GM21526 (cell line): ENCODE measurements around the gene DRC3.
"Not testable (repeated sequence)": the region's sequence is repeated elsewhere in the genome, so short reads cannot be mapped to it uniquely, and the experiment has no call there.

ENCODE experiments used
- ATAC-seq: cut with Tn5 transposase; IDR thresholded peaks from one replicate; pipeline ENCODE4 v1.9.1; 2021; ENCODE audit warnings: moderate library complexity; ENCODE audit not compliant: unreplicated experiment, low FRiP score

The DRC3 gene

DNA sequence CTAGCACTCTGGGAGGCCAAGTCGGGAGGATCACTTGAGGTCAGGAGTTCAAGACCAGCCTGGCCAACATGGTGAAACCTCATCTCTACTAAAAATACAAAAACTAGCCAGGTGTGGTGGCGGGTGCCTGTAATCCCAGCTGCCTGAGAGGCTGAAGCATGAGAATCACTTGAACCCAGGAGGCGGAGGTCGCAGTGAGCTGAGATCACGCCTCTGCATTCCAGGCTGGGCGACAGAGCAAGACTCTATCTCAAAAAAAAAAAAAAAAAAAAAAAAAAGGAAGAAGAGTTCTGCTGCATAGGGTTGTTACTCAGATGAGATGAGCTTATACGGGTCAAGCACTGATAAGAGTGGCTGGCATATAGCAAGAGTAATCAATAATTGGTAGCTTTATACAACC lies 32.7 kb upstream of the DRC3 start:
- not testable (repeated sequence) for ATAC-seq

- no peak for ATAC-seq
Observed at GRCh38 chr17:17940441-17940911, 32.2 kb upstream of the DRC3 start.

DNA sequence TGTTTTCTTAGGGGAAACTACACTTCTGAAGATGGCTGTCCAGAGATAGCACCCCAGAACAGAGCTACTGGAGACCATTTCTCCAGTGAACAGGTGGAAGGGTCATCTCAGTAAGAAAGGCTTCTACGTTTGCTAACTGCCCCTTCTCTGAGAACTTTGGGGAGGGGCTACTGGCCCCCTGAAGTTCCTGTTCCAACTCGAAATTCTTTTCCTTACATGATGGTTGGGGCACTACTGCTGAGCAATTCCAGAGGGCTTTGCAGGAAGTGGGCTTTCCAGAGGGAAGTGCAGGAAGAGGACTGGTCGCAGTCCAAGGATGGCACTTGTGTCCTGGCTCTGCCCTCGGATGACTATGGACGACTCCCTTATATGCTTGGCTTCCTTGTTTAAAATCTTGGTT lies 31.6 kb upstream of the DRC3 start:
- ATAC-seq = no peak

DNA sequence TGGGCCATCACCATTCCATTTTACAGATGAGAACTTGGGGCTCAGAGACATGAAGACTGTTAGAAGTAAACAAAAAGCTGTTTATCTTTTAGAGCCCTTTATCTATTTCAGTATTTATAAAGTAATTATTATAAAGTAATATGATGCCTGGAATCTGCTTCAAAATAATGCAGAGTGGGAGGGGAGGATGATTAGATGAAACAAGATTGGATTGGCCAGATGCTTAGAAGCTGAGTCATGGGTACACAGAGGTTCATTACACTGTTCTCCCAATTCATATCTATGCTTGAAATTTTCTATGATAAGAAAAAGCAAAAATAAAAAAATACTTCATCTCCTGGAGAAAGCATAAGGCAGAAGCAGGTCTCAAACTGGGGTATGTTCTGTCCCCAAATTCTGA lies 29.8 kb upstream of the DRC3 start:
- no peak for ATAC-seq

- ATAC-seq = no peak
Observed at GRCh38 chr17:17943281-17943984, 29.2 kb upstream of the DRC3 start.

DNA sequence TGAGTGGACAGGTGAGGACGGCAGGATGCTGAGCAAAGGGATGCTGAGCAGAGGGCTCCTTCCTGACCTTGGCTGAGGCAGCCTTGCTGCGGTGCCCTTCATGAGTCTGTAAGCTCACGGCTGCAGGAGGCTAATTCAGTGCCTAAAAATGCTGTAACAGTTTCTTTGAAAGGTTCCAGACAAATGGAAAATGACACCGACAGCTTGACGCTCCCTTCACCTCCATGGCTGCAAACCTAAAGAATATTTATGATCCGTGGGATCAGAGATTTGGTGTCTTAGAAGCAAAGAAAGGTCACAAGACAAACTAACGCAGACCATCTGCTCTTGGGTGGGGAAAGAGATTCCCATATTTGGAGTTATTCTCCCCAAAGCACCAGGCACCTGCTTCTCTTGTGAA lies 28.4 kb upstream of the DRC3 start:
- no peak for ATAC-seq

DNA sequence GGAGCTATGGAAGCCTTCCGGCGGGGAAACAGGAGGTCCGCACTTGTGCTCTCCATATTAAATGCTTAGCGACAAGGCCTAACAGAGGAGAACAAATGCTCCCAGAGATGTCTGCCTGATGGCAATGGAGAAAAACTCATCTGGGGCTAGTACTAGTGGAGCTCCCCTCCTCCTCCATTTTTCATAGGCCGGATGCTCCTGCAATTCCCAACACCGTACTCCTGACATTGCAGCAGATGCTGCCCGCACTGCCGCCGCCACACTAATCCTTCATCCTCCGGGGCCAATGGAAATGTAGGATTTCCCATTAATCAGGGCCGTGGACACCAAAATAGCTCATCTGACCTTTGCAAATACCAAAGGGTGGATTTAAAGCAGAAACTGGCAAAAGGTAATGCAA lies 27.9 kb upstream of the DRC3 start:
- no peak for ATAC-seq

DNA sequence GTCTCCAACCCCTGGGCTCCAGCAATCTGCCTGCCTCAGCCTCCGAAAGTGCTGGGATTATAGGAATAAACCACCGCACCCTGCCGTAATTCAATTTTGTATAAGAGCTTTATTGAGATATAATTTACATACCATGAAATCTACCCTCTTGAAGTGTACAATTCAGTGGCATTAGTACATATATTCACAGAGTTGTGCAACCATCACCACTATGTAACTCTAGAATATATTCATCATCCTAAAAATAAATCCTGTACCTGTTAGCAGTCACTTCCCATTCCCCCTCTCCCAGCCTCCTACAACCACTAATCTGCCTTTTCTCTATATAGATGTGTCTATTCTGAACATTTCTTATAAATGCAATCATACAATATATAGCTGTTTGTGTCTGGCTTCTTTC lies 26.6 kb upstream of the DRC3 start:
- no peak for ATAC-seq

- no peak for ATAC-seq
Observed at GRCh38 chr17:17947309-17947708, 25.4 kb upstream of the DRC3 start.

GRCh38 chr17:17947966-17948365 lies 24.7 kb upstream of the DRC3 start:
- ATAC-seq = no peak

GRCh38 chr17:17950347-17950746 lies 22.3 kb upstream of the DRC3 start:
- no peak for ATAC-seq

GRCh38 chr17:17950806-17951205 lies 21.9 kb upstream of the DRC3 start:
- ATAC-seq = no peak

DNA sequence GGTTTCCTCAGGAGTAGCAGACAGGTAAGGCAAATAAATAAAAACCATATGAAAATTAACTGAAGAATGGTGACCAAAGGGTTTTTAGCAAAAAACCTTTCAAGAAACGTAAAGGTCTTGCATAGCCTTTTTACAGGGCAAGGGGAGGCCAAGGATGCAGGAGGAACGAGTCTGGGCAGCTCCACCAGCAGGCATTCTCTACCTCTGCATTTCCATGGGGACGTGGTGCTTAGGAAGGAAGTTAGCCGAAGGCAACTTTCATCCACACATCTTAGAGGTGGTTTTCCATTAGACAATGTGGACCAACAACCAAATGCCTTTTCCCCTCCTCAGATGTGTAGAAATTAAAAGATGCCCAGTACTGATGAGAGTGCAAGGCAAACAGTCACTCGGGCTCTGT lies 21.1 kb upstream of the DRC3 start:
- ATAC-seq = no peak

GRCh38 chr17:17952691-17953090 lies 20.0 kb upstream of the DRC3 start:
- no peak for ATAC-seq

DNA sequence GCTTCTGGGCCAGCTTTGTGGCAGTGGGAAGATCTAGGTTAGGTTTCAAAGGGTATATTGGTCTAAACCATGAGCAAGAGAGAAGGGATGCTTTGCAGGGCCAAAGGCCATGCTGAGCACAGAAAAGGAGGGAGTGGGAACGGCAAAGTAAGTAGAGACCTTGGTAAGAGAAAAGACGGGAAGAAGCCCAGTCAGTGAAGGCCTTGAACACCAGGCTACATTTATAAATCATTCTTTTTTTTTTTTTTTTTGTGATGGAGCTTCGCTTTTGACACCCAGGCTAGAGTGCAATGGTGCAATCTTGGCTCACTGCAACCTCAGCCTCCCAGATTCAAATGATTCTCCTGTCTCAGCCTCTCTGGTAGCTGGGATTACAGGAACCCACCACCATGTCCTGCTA lies 18.6 kb upstream of the DRC3 start:
- no peak for ATAC-seq

DNA sequence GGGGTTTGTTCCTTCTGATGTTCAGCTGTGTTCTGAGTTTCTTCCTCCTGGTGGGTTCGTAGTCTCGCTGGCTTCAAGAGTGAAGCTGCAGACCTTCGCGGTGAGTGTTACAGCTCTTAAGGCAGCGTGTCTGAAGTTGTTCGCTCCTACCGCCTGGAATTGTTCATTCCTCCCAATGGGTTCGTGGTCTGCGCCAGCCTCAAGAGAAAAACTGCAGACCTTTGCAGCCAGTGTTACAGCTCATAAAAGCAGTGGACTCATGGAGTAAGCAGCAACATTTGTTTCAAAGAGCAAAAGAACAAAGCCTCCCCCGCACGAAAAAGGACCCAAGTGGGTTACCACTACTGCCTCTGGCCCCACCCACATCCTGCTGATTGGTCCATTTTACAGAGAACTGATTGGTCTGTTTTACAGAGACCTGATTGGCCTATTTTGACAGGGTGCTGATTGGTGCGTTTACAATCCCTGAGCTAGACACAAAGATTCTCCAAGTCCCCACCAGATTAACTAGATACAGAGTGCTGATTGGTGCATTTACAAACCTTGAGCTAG lies 16.8 kb upstream of the DRC3 start:
- ATAC-seq = not testable (repeated sequence)

- no peak for ATAC-seq
Observed at GRCh38 chr17:17957584-17957916, 15.1 kb upstream of the DRC3 start.

GRCh38 chr17:17958982-17959381 lies 13.7 kb upstream of the DRC3 start:
- no peak for ATAC-seq

- no peak for ATAC-seq
Observed at GRCh38 chr17:17959520-17960361, 12.9 kb upstream of the DRC3 start.

DNA sequence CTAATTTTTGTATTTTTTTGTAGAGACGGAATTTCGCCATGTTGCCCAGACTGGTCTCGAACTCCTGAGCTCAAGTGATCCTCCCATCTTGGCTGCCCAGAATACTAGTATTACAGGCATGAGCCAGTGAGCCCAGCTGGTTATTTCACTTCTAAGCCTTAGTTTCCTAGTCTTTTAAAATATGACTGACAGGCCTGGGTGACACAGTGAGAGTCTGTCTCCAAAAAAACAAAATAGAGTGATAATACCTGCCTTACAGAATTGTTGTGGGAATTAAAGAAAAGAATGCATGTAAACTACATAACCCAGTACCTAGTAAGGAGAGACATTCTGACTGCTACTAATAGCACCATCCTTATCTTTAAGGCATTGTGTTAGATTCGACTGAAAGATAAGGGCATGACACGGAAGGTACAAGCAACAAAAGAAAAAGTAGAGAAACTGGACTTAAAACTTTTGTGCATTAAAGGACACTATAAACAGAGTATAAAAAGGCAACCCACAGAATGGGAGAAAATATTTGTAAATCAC lies 12.1 kb upstream of the DRC3 start:
- ATAC-seq = no peak

GRCh38 chr17:17963066-17963465 lies 9.6 kb upstream of the DRC3 start:
- ATAC-seq = no peak
